Measurements from ENCODE around the gene HPS3. TPM values are rescaled to one million over a fixed set of nuclear protein-coding genes. Genes with fewer than 3 reads are reported as not detected.

The HPS3 gene, protein sequence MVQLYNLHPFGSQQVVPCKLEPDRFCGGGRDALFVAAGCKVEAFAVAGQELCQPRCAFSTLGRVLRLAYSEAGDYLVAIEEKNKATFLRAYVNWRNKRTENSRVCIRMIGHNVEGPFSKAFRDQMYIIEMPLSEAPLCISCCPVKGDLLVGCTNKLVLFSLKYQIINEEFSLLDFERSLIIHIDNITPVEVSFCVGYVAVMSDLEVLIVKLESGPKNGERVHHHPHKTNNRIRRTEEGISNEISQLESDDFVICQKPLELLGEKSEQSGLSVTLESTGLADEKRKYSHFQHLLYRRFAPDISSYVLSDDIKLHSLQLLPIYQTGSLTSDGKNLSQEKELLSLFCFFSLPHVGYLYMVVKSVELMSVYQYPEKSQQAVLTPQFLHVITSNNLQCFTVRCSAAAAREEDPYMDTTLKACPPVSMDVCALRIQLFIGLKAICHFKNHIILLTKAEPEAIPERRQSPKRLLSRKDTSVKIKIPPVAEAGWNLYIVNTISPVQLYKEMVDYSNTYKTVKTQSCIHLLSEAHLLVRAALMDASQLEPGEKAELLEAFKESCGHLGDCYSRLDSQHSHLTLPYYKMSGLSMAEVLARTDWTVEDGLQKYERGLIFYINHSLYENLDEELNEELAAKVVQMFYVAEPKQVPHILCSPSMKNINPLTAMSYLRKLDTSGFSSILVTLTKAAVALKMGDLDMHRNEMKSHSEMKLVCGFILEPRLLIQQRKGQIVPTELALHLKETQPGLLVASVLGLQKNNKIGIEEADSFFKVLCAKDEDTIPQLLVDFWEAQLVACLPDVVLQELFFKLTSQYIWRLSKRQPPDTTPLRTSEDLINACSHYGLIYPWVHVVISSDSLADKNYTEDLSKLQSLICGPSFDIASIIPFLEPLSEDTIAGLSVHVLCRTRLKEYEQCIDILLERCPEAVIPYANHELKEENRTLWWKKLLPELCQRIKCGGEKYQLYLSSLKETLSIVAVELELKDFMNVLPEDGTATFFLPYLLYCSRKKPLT
- 15.4 and 17.8 TPM in 2 replicates for total RNA-seq

DNA sequence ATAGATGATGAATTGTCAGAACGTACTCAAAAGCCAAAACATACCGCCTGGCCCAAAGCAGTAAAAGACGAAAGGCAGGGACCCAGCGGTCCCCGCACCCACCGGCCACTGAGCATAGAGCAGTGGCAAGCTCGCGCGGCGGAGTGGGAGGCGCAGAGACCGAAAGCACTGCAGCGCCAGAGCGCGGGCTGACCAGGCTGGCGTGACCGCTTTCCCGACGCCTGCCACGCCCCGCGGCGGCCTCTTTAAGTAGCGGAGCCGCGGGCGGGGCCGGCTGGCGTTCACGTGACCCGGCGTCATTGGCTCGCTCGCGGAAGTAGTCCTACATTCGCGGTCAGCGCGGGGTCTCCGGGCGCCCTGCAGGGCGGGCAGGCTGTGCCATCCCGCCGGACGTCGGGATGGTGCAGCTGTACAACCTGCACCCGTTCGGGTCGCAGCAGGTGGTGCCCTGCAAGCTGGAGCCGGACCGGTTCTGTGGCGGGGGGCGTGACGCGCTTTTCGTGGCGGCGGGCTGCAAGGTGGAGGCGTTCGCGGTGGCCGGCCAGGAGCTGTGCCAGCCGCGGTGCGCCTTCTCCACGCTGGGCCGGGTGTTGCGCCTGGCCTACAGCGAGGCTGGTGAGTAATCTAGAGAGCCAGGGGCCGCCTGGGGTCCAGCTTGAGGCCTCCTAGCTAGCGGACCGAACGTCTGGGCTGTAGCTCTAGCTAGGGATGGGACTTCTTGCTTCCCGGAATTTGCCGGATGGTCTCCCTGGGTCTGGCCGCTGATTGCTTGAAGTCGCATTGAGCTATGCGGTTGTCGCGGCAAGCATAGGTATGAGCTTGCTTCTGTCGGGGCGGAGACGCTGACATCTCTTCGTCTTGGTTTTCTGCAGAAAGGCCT is at the start of gene HPS3:
Gene HPS3 (plus strand): TSS at position 313 of the 880 bp plus-strand sequence. CDS start 86 bp downstream, at position 399.

DNA sequence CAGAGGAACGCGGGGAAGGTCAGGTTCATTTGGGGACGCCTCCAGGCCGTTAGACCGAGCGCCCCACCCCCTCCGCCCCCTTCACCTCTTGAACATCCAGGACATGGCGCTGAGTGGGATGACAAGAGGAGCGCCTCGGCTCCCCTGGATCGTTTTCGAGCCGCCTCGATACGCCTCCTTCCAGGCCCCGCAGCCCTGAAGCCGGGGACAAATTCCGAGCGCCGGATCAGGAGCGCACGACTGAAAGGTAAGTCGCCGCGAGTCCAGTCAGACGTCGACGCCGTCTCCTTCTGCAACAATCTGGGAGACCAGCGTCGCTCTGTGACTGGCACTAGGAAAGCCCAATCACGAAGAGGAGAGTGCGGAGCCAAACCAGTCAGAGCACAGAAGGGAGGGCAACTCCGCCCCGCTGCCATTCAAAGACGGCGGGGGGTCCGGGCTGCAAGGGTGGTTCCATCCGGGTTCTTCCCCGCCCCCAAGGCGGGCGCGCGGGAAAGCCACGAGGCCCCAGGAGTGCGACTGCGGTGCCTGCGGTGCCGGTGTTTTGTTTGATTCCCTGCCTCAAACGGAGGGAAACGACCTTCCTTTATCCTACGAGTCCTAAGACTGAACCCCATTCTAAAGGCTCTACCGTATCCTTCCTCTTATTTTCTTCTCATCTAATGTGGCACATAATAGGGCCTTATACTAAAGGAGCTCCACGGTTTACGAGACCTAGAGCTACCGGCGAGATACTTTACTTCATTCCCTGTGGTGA is 43.0 kb upstream of the HPS3 start, which contains the start of gene HLTF:
Gene HLTF (minus strand): TSS at position 302 of the 757 bp plus-strand sequence. CDS start 197 bp downstream, at position 105.

GRCh38 chr3:149221783-149222517 is 92.5 kb downstream of the HPS3 start, which contains the start of gene CP:
Gene CP, minus strand, starts transcription at chr3:149221829. Its CDS starts 37 bp downstream, at chr3:149221792.

Small RNA genes within 50 kb of the gene (small RNA-seq; reads per million reads assigned to genes)
- gene RF00019: not detected

Other genes starting within 250 kb of the HPS3 start
- gene GYG1, start 138.1 kb upstream of the HPS3 start, total RNA-seq: 36.2 and 40.8 TPM in 2 replicates
- 22.1 and 23.5 TPM in 2 replicates for gene HLTF, start 43.1 kb upstream of the HPS3 start, total RNA-seq
- gene CP, start 92.2 kb downstream of the HPS3 start, total RNA-seq: under 0.01 TPM in 1 of 2 replicates, not detected in the other
- gene TM4SF18, start 204.0 kb downstream of the HPS3 start, total RNA-seq: 91.5 and 264 TPM in 2 replicates
- 957 and 972 TPM in 2 replicates for gene TM4SF1, start 248.0 kb downstream of the HPS3 start, total RNA-seq

Data from vein endothelial cell (primary cell).